HT-29 (cell line): ENCODE measurements around the gene SAMD10. TPM values are rescaled to one million over a fixed set of nuclear protein-coding genes. Genes with fewer than 3 reads are reported as not detected.
"Not testable (repeated sequence)": the region's sequence is repeated elsewhere in the genome, so short reads cannot be mapped to it uniquely, and the experiment has no call there.

Source experiments
- DNase-seq: peaks from one replicate; pipeline ENCODE4 v3.0.0-alpha.2; 2015; ENCODE audit warnings: low spot score
- total RNA-seq: library from RNA; depleted of rRNA; stranded (reverse); fragments of >200 nt; shearing (Covaris generic); gene quantifications from 2 replicates; pipeline ENCODE4 v1.2.3, GENCODE V29; 2014

Gene SAMD10
- total RNA-seq, 1 experiment from 2014 or later, result 51.9 TPM

GRCh38 chr20:63942969-63943807, 36.3 kb downstream of the SAMD10 start:
- DNase-seq, result no peak

GRCh38 chr20:63942250-63942951, 37.0 kb downstream of the SAMD10 start:
- DNase-seq, result peak; percentile 58

DNA sequence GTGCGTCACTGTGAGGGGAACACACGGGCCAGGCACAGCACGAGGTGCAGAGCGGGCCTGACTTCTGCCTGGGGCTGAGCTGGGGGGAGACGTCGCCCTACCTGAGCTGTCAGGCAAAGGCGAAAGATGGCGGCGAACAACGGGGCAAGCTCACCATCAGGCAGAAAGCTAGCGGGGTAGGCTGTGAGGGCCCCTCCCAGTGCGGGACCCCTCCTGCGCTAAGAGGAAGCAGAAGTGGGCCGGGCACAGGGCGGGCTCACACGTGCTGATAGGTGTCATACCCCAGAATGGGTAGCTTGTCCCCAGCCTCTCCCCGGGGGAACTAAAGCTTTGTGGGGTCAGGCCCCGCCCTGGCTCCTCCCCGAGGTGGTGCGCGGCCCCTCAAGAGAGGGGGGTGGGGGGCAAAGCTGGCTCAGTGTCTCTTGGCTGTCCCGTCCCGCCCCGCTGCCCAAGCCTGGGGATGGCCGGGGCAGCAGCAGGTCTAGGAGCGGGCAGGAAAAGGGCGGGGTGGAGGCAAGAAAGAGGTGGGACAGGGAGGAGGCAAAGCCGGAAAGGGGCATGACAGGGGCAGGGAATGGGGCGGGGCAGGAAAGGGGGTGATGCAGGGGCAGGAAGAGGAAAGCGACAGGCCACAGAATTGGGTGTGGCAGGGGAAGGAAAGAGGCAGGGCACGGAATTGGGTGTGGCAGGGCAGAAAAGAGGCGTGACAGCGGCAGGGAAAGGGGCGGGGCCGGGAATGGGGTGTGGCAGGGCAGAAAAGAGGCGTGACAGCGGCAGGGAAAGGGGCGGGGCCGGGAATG, 38.0 kb downstream of the SAMD10 start:
- peak; percentile 83 for DNase-seq

GRCh38 chr20:63940472-63941266, 38.8 kb downstream of the SAMD10 start:
- no peak for DNase-seq

GRCh38 chr20:63940071-63940471, 39.4 kb downstream of the SAMD10 start:
- no peak for DNase-seq

DNA sequence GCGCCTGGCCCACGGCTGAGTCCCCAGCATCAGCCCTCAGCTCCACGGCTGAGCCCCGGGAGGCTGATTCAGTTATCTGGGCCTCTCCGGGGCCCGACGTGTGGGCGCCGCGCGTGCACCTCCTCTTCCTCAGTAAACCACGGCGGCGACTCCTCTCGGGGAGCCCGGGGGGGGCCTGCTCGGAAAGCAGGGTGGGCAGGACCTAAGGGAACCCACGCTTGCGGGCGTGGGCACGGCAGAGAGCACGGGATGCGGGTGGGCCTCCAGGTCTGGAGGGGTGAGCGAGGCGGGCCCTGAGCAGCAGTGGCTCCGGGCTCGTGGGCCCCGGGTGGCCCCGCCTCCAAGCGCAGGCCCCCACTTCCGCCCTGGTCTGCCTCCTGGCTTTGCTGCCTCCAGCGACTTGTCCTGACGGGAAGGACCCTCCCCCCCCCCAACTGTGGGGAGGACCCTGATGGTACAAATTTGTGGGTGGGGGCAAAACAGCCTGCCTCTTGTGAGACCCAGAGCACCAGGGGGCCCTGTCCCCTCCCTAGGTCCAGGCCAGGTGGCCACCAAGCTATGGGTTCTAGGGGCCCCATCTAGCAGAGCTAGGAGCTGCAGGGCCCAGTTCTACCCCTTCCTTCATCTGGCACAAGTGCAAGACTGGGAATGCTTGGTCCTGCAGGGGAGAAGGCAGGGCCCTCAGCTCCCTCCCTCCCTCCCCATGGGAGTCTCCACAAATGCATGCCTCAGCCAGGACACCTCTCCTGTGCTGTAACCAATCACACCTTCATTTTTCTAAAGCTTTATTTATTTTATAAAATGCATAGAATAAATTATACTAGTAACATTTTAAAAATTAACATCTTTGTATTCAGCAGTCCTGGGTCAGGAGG, 40.1 kb downstream of the SAMD10 start:
- DNase-seq, result no peak

DNA sequence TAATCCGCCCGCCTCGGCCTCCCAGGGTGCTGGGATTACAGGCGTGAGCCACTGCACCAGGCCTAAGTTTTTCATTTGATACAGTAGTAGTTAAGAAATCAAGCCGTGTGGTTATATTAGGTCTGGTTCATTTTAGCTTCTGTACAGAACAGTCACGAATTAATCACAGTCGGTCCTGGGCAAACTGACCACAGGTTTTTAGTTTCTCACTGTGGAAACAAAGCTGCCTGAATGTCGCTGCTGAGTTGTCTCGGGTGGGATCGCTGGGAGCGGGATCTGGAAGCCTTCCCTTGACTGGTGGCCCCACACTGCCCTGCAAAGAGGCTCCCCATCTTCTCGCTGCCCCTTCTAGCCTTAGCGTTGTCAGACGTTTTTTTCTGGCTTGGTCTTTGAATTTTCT, 41.8 kb downstream of the SAMD10 start:
- DNase-seq, result no peak

- DNase-seq, result no peak
Observed at GRCh38 chr20:63935447-63935846, 44.0 kb downstream of the SAMD10 start.

DNA sequence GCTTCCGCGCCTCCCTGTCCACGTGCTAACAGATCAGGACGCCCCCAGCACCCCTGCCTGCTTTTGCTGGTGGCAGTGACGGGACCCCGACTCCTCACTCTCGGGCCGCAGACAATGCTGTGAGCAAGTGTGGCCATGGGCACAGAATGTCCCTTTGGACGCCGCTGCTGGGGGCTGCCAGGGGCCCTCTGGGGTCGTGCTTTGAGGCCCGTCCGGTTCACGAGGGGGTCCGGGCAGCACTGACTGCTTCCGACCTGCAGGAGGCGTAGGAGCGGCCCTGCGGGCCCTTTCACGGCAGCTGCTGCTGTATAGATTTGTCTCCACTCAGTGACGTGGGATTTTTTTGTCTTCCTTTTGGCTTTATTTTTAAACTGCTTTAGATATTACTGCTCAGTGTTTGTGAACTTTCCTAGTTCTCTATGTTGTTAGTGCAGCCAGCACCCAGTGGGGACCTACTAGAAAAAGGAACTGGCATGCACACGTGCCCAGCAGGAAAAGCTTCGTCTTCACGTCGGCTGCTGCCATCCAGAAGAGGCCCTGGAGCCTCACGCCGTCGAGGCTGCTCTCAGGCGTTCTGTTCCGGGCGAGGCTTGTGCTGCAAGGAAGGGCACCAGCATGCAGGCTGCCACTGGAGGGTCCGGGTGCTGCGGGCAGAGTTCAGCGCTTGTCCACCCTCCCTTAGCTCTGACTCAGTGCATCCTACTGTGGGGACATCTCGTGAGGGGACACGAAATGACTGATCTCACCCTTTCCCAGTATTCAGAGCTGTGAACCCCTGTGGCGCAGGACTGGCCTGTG, 45.0 kb downstream of the SAMD10 start:
- no peak for DNase-seq

DNA sequence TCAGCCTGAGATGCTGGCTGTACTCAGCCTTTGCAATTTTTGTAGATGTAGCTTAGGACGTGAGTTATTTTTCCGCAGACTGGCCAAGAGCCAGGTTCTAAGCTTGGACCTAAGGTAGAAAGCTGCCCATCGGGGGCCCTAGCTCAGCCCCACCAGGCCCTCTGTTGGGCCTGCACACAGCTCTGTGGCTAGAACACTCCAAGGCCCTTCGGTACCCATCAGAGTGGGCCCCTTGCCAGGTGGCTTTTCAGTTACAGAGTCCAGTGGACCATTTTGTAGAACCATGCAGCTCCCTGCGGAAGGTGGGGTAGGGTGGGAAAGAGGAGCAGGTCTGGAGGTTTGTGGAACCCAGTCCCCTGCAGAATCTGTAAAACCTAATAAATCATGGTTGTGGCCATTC, 45.8 kb downstream of the SAMD10 start:
- no peak for DNase-seq

- no peak for DNase-seq
Observed at GRCh38 chr20:63932606-63933160, 46.8 kb downstream of the SAMD10 start.

GRCh38 chr20:63931735-63932134, 47.7 kb downstream of the SAMD10 start:
- no peak for DNase-seq

- peak; percentile 84 for DNase-seq
Observed at GRCh38 chr20:63930971-63931553, 48.4 kb downstream of the SAMD10 start.

- DNase-seq, result not testable (repeated sequence)
Observed at GRCh38 chr20:63929473-63929883, 50.0 kb downstream of the SAMD10 start.

- no peak for DNase-seq
Observed at GRCh38 chr20:63929071-63929470, 50.4 kb downstream of the SAMD10 start.

GRCh38 chr20:63926298-63926697, 53.1 kb downstream of the SAMD10 start:
- DNase-seq, result no peak

DNA sequence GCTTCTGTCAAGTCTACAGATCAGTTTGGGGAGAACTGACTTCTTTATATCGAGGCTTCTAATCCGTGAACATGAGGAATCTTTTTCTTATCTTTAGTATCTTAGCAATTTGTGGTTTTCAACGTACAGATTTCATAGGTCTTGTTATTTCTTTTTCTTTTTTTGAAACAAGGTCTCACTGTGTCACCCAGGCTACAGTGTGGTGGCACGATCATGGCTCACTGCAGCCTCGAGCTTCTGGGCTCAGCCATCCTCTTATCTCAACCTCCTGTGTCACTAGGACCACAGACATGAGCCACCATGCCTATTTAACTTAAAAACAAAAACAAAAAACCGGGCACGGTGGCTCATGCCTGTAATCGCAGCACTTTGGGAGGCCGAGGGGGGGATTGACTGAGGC, 55.2 kb downstream of the SAMD10 start:
- DNase-seq, result no peak
